H1 (cell line): ENCODE measurements around the gene PDCD5. TPM values are rescaled to one million over a fixed set of nuclear protein-coding genes. Genes with fewer than 3 reads are reported as not detected.

Source experiments
- BCL11A ChIP-seq, 2 experiments: IDR thresholded peaks; one replicate each; pipeline ENCODE4 v1.6.1; 2011; ENCODE audit warnings: low read depth in 2 of 2, low read length in 2 of 2, mild to moderate bottlenecking in 2 of 2
- KDM1A ChIP-seq: fragments of 200-600, 300-600 bp; sonication (generic); IDR thresholded peaks from 2 replicates; pipeline ENCODE4 v1.7.1; 2016; ENCODE audit warnings: mild to moderate bottlenecking, low read length, borderline replicate concordance
- KDM4A ChIP-seq: IDR thresholded peaks from one replicate; pipeline ENCODE4 v1.7.1; 2012; ENCODE audit warnings: low read depth, mild to moderate bottlenecking, moderate library complexity, low read length, inconsistent platforms; ENCODE audit not compliant: severe bottlenecking
- RBBP5 ChIP-seq: IDR thresholded peaks from 2 replicates; pipeline ENCODE4 v1.7.1; 2012; ENCODE audit warnings: low read depth, mild to moderate bottlenecking, inconsistent platforms, low read length, moderate library complexity, borderline replicate concordance
- SUZ12 ChIP-seq: fragments of 200-600 bp; sonication (generic); IDR thresholded peaks from 2 replicates; pipeline ENCODE4 v1.6.1; 2012; ENCODE audit warnings: mild to moderate bottlenecking, inconsistent platforms, low read length, moderate library complexity, mixed read lengths
- polyA plus RNA-seq, 7 experiments: library from polyadenylated mRNA; depleted of rRNA in 3 of 7; stranded (reverse) in 5 of 7; unstranded in 2 of 7; fragments of >200 nt in 5 of 7; fragments of 200-250 nt in 2 of 7; gene quantifications; 1 replicate in 5 of 7; 2 replicates in 1 of 7; 4 replicates in 1 of 7; pipeline versions ENCODE4 v1.2.1 to v1.2.3, GENCODE V29; 2011 to 2013; ENCODE audit warnings: missing spikeins in 2 of 7, mixed read lengths in 2 of 7
- total RNA-seq: library from RNA; stranded (reverse); fragmentation: NEBNext Ultra II Directional; extraction: Animal tissue kit (Norgen Biotek cat#: 25700); gene quantifications from 2 replicates; pipeline ENCODE4 v1.2.1, GENCODE V29; 2021

The PDCD5 gene
- total and polyA plus RNA-seq, 2 of the 8 experiments (the other 6 are each of a cell fraction or from before 2014, with no cell fraction given) = 43.2 to 98.8 TPM

DNA sequence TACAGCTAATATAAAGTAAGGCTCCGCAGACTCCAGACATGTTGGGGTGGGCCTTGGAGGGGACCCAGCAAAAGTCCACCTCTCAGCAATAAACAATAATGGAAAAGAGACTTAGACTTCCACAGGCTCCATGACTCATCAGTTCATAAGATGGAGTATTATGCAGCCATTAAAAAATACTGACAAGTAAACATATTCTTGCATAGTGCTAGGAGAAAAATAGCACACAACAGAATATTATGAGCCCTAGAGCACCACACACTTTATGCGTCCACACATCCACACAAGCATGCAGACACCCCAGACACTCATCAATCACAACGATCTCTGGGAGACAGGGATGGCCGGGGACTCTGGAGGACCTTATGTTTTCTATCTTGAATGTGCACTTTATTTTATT is 46.0 kb downstream of the PDCD5 start (continued):
- no peak for TF ChIP-seq SUZ12
- TF ChIP-seq KDM1A = no peak
- TF ChIP-seq RBBP5 = no peak
- TF ChIP-seq KDM4A = no peak
- no peak for TF ChIP-seq BCL11A (IDR thresholded peaks at IDR 0.05; ENCODE audit: low read depth in 2 of 2, low read length in 2 of 2)
- TF ChIP-seq, all 59 proteins: peak for 0
